Thoracic aorta (tissue), 2 donors: ENCODE measurements around the gene ERCC5. TPM values are rescaled to one million over a fixed set of nuclear protein-coding genes. Genes with fewer than 3 reads are reported as not detected.

Experiments used
- ATAC-seq: fragments of 150-250 bp; one replicate; pipeline ENCODE4 v1.8.0; 2017; ENCODE audit warnings: low read depth; ENCODE audit not compliant: insufficient number of reproducible peaks, low FRiP score
- DNase-seq: peaks from one replicate; pipeline ENCODE4 v3.0.0-alpha.2; 2020; ENCODE audit warnings: low spot score
- H3K27ac ChIP-seq, 2 donors: fragments of 200-600 bp; sonication (generic); 1 replicate in 1 of 2; 2 replicates in 1 of 2; pipeline ENCODE4 v1.5.1; 2016; ENCODE audit warnings: mild to moderate bottlenecking in 2 of 2, moderate library complexity in 2 of 2
- H3K27me3 ChIP-seq: fragments of 200-600 bp; sonication (generic); replicated peaks from 2 replicates; pipeline ENCODE4 v1.6.0; 2016; ENCODE audit warnings: mild to moderate bottlenecking; ENCODE audit not compliant: insufficient read depth
- H3K36me3 ChIP-seq: fragments of 200-600 bp; sonication (generic); one replicate; pipeline ENCODE4 v1.5.1; 2016
- H3K4me1 ChIP-seq, 2 donors: fragments of 200-600 bp; sonication (generic); 1 replicate in 1 of 2; 2 replicates in 1 of 2; pipeline versions ENCODE4 v1.5.1 to v1.6.0; 2016; ENCODE audit warnings: low read depth in 2 of 2, mild to moderate bottlenecking in 1 of 2; ENCODE audit not compliant: control insufficient read depth in 1 of 2
- H3K4me3 ChIP-seq: fragments of 200-600 bp; sonication (generic); 2 replicates; pipeline ENCODE4 v1.5.1; 2016; ENCODE audit warnings: mild to moderate bottlenecking
- H3K9me3 ChIP-seq: fragments of 200-600 bp; sonication (generic); 2 replicates; pipeline ENCODE4 v1.5.1; 2016
- total RNA-seq, 2 donors: library from RNA; depleted of rRNA; stranded (reverse); fragments of >200 nt; gene quantifications; one replicate each; pipeline versions ENCODE4 v1.1.0 to v1.2.3, GENCODE V29; 2016
- TF ChIP-seq, protein P1 (sequence below): fragments of 200-600 bp; sonication (generic); IDR thresholded peaks from one replicate; pipeline ENCODE4 v1.5.1; 2019; ENCODE audit warnings: antibody characterized with exemption

ERCC5 gene
- total RNA-seq, 2 donors from 2014 or later = 59.4 to 80.8 TPM

DNA sequence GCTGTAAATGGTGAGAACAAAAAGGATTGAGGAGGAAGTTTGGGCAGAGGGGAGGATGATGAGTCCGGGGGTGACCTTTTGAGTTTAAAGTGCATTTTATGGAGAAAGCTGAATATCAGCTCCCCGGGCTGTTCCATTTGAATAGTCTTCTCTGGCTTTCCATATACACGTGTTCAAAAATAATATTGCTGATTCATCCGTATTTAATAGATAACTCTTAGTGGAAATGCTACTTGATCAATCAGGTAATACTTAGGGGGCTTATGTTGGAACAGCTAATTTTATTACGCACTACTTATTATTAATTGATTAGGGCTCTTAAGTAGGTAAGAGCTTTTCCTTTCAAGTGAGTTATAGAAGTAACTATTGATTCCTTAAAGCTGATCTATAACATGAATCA lies 76.4 kb downstream of the ERCC5 start:
- no peaks in the 10 kb centered on the region for H3K4me1 ChIP-seq
- no peaks in the 10 kb centered on the region for H3K27me3 ChIP-seq
- TF ChIP-seq, protein P1, sequence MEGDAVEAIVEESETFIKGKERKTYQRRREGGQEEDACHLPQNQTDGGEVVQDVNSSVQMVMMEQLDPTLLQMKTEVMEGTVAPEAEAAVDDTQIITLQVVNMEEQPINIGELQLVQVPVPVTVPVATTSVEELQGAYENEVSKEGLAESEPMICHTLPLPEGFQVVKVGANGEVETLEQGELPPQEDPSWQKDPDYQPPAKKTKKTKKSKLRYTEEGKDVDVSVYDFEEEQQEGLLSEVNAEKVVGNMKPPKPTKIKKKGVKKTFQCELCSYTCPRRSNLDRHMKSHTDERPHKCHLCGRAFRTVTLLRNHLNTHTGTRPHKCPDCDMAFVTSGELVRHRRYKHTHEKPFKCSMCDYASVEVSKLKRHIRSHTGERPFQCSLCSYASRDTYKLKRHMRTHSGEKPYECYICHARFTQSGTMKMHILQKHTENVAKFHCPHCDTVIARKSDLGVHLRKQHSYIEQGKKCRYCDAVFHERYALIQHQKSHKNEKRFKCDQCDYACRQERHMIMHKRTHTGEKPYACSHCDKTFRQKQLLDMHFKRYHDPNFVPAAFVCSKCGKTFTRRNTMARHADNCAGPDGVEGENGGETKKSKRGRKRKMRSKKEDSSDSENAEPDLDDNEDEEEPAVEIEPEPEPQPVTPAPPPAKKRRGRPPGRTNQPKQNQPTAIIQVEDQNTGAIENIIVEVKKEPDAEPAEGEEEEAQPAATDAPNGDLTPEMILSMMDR = no peak
- H3K27ac ChIP-seq = no peak overlapping the region
- ATAC-seq = no peak
- no peaks in the 10 kb centered on the region for H3K36me3 ChIP-seq
- no peaks in the 10 kb centered on the region for H3K9me3 ChIP-seq
- H3K4me3 ChIP-seq = no peak overlapping the region
- DNase-seq = no peak

Other genes with a start within 250 kb of the ERCC5 start
- 10 to 100 TPM; 41.7 to 49.9 TPM for gene TPP2, start 249.0 kb upstream of the ERCC5 start, total RNA-seq
- not detected for gene METTL21C, start 151.0 kb upstream of the ERCC5 start, total RNA-seq
- 1 to 10 TPM; 2.8 to 8.0 TPM for gene TEX30, start 72.2 kb upstream of the ERCC5 start, total RNA-seq
- 10 to 100 TPM in 1 of 2 donors, 1 to 10 TPM in 1; 7.3 to 11.9 TPM for gene POGLUT2, start 47.1 kb upstream of the ERCC5 start, total RNA-seq
- gene BIVM, start 46.9 kb upstream of the ERCC5 start, total RNA-seq = 10 to 100 TPM; 26.8 to 33.2 TPM
- gene SLC10A2, start 220.4 kb downstream of the ERCC5 start, total RNA-seq = not detected